A549 (cell line): ENCODE results near the gene GPSM1. TPM values are rescaled to one million over a fixed set of nuclear protein-coding genes. Genes with fewer than 3 reads are reported as not detected.

ENCODE experiments used
- ATAC-seq, 2 experiments: fragments of 200-7000 bp in 1 of 2; fragments of >200 bp in 1 of 2; cut with Nextera tagmentation in 1 of 2; cut with Tn5 transposase in 1 of 2; 3 replicates each; pipeline versions ENCODE4 v1.8.0 to v1.9.1; 2018 to 2020; ENCODE audit warnings: mild to moderate bottlenecking in 1 of 2, moderate library complexity in 1 of 2
- CTCF ChIA-PET: fragments of 300-600 bp; sonication (Branson Sonifier 250); formaldehyde crosslinking; extraction: SDS; loops from one replicate; lab custom pipeline; 2021; ENCODE audit warnings: antibody characterized with exemption, inconsistent platforms; lab: Yijun Ruan, JAX
- POLR2A ChIA-PET: fragments of 350-600 bp; formaldehyde crosslinking; extraction: SDS; loops from one replicate; lab custom pipeline; 2021; ENCODE audit warnings: antibody characterized with exemption, inconsistent platforms; lab: Yijun Ruan, JAX
- DNase-seq, 2 experiments: peaks; one replicate each; pipeline versions ENCODE4 v3.0.0 to v3.0.0-alpha.2; 2011 to 2016; ENCODE audit warnings: low read depth in 1 of 2, low spot score in 1 of 2
- FAIRE-seq: peaks from 2 replicates; lab custom pipeline; 2011; peaks lifted over from hg19 to GRCh38; lab: Jason Lieb, UNC
- H3K27ac ChIP-seq, 2 experiments: fragments of >200 bp; sonication (Bioruptor Twin); formaldehyde crosslinking; 3 replicates each; pipeline ENCODE4 v1.5.1; 2016 to 2017
- H3K4me1 ChIP-seq: fragments of >200 bp; sonication (Bioruptor Twin); formaldehyde crosslinking; 3 replicates; pipeline ENCODE4 v1.6.1; 2016
- H3K4me2 ChIP-seq: fragments of >200 bp; sonication (Bioruptor Twin); formaldehyde crosslinking; 3 replicates; pipeline ENCODE4 v1.6.1; 2016
- H3K4me3 ChIP-seq: fragments of >200 bp; sonication (Bioruptor Twin); formaldehyde crosslinking; 3 replicates; pipeline ENCODE4 v1.5.1; 2016
- H3K9me3 ChIP-seq: fragments of >200 bp; sonication (Bioruptor Twin); formaldehyde crosslinking; 3 replicates; pipeline ENCODE4 v1.6.1; 2016
- CHD4 ChIP-seq: fragments of 200-600 bp; sonication (generic); IDR thresholded peaks from 2 replicates; pipeline ENCODE4 v1.6.1; 2016; ENCODE audit warnings: antibody characterized with exemption, mild to moderate bottlenecking, borderline replicate concordance
- EP300 ChIP-seq, 2 experiments: fragments of >200 bp; sonication (Bioruptor Twin); formaldehyde crosslinking; IDR thresholded peaks; 2 replicates in 1 of 2; 3 replicates in 1 of 2; pipeline ENCODE4 v1.6.1; 2016 to 2017
- ESRRA ChIP-seq: fragments of 150-350 bp; IDR thresholded peaks from 2 replicates; pipeline ENCODE4 v1.6.1; 2014; ENCODE audit warnings: mild to moderate bottlenecking, low read length, borderline replicate concordance
- FOSB ChIP-seq: fragments of 250-450 bp; sonication (Bioruptor Pico); IDR thresholded peaks from 2 replicates; pipeline ENCODE4 v1.5.0; 2020; ENCODE audit warnings: mild to moderate bottlenecking, moderate library complexity
- FOSL2 ChIP-seq, 2 experiments: fragments of 450-650 bp in 1 of 2; fragments of >200 bp in 1 of 2; sonication (Bioruptor Twin) in 1 of 2; formaldehyde crosslinking; IDR thresholded peaks; 2 replicates each; pipeline versions ENCODE4 v1.5.0 to v1.6.1; 2016 to 2020; ENCODE audit warnings: mild to moderate bottlenecking in 1 of 2, moderate library complexity in 1 of 2
- FOXS1 ChIP-seq: fragments of 250-450 bp; sonication (Bioruptor Pico); IDR thresholded peaks from 2 replicates; pipeline ENCODE4 v1.5.0; 2020; ENCODE audit warnings: mild to moderate bottlenecking, moderate library complexity
- JUNB ChIP-seq: fragments of >200 bp; sonication (Bioruptor Twin); formaldehyde crosslinking; IDR thresholded peaks from 2 replicates; pipeline ENCODE4 v1.6.1; 2016
- MYC ChIP-seq: IDR thresholded peaks from 2 replicates; pipeline ENCODE4 v1.6.1; 2012; ENCODE audit warnings: mild to moderate bottlenecking, inconsistent platforms, low read length, improper control_type of control experiment, borderline replicate concordance
- NFE2L2 ChIP-seq: fragments of 150-350 bp; conservative IDR thresholded peaks from 2 replicates; pipeline ENCODE4 v1.6.1; 2014; ENCODE audit warnings: low read length
- POLR2A ChIP-seq: IDR thresholded peaks from 2 replicates; pipeline ENCODE4 v1.6.1; 2012; ENCODE audit warnings: mild to moderate bottlenecking, low read length
- RFX5 ChIP-seq: fragments of 450-650 bp; IDR thresholded peaks from 2 replicates; pipeline ENCODE4 v1.7.1; 2014; ENCODE audit warnings: antibody characterized with exemption, mild to moderate bottlenecking, moderate library complexity
- RNF2 ChIP-seq: fragments of 200-600 bp; sonication (generic); IDR thresholded peaks from 2 replicates; pipeline ENCODE4 v1.6.1; 2016; ENCODE audit warnings: low read depth, mild to moderate bottlenecking, antibody characterized with exemption, moderate library complexity, borderline replicate concordance
- TFCP2L1 ChIP-seq: fragments of 250-450 bp; sonication (Bioruptor Pico); IDR thresholded peaks from 2 replicates; pipeline ENCODE4 v1.5.0; 2021; ENCODE audit warnings: mild to moderate bottlenecking
- ZC3H11A ChIP-seq: fragments of 450-650 bp; IDR thresholded peaks from 2 replicates; pipeline ENCODE4 v1.6.1; 2014; ENCODE audit warnings: antibody characterized with exemption, mild to moderate bottlenecking
- ZNF302 ChIP-seq: fragments of 250-450 bp; sonication (Bioruptor Pico); IDR thresholded peaks from 2 replicates; pipeline ENCODE4 v1.9.0; 2021; ENCODE audit warnings: inconsistent platforms, mild to moderate bottlenecking, moderate library complexity
- ZSCAN20 ChIP-seq: fragments of 250-450 bp; sonication (Bioruptor Pico); IDR thresholded peaks from 2 replicates; pipeline ENCODE4 v1.8.0; 2022; ENCODE audit warnings: mild to moderate bottlenecking, moderate library complexity
- WGBS: methylation state at CpG from one replicate; pipeline ENCODE4 v1.1.6; 2017; ENCODE audit errors: missing lambda C conversion rate; 5-methylcytosine and 5-hydroxymethylcytosine counted together
- polyA plus RNA-seq, 4 experiments: library from polyadenylated mRNA; depleted of rRNA in 3 of 4; stranded (reverse); fragments of >200 nt; fragmentation: RNase III in 1 of 4; extraction: RNeasy Plus Mini Kit Qiagen cat#74134 plus additional on column Dnase treatment in 1 of 4; gene quantifications; 2 replicates in 3 of 4; 3 replicates in 1 of 4; pipeline ENCODE4 v1.2.3, GENCODE V29; 2011 to 2017
- TF ChIP-seq, protein P1 (sequence below): IDR thresholded peaks from 2 replicates; pipeline ENCODE4 v1.6.1; 2012
- TF ChIP-seq, protein P2 (sequence below): fragments of 450-650 bp; IDR thresholded peaks from 2 replicates; pipeline ENCODE4 v1.6.1; 2014; ENCODE audit warnings: antibody characterized with exemption
- TF ChIP-seq, protein P3 (sequence below): fragments of >200 bp; sonication (Bioruptor Twin); formaldehyde crosslinking; IDR thresholded peaks from 3 replicates; pipeline ENCODE4 v1.5.1; 2016
- TF ChIP-seq, protein P4 (sequence below): fragments of 200-600 bp; sonication (generic); IDR thresholded peaks from 2 replicates; pipeline ENCODE4 v1.6.1; 2016; ENCODE audit warnings: antibody characterized with exemption, mild to moderate bottlenecking, moderate library complexity
- TF ChIP-seq, protein P5 (sequence below): IDR thresholded peaks from 2 replicates; pipeline ENCODE4 v1.6.1; 2012

GPSM1 gene
- polyA plus RNA-seq, 2 of the 4 experiments (the other 2 are of a cell fraction) = 2.1 to 8.8 TPM

DNA sequence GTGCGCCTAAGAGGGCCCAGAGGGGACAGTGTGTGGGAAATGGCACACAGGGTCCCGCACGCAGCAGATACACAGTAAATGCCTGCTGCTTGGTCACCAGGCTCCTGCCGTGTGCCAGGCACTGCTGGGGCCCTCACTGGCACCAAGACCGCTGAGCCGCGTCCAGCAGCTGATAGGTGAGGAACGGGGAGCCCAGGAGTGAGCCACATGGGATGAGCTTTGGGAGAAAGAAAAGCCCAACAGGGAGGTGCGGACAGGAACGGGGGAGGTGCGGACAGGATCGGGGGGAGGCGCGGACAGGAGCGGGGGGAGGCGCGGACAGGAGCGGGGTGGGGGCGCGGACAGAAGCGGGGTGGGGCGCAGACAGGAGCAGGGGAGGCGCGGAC is 16.5 kb downstream of the GPSM1 start:
- Histone ChIP-seq H3K4me3 (no peak overlapping the region), H3K4me1 (peaks cover 8% of the 10 kb centered on the region; the same call in 2 of the 3 replicates), H3K9me3 (no peaks in the 10 kb centered on the region), H3K27ac (no peak overlapping the region), H3K4me2 (no peak overlapping the region)
- no peak for TF ChIP-seq ZC3H11A
- TF ChIP-seq FOXS1 (CRISPR knock-in tag) = no peak
- TF ChIP-seq ESRRA = no peak
- TF ChIP-seq POLR2A = no peak
- TF ChIP-seq, protein P1, sequence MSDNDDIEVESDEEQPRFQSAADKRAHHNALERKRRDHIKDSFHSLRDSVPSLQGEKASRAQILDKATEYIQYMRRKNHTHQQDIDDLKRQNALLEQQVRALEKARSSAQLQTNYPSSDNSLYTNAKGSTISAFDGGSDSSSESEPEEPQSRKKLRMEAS = no peak
- TF ChIP-seq EP300 (IDR thresholded peaks at IDR 0.05) = no peak
- TF ChIP-seq RFX5 = no peak
- TF ChIP-seq CHD4 = no peak
- no peak for TF ChIP-seq ZNF302 (CRISPR knock-in tag)
- no peak for TF ChIP-seq RNF2
- TF ChIP-seq, protein P2, sequence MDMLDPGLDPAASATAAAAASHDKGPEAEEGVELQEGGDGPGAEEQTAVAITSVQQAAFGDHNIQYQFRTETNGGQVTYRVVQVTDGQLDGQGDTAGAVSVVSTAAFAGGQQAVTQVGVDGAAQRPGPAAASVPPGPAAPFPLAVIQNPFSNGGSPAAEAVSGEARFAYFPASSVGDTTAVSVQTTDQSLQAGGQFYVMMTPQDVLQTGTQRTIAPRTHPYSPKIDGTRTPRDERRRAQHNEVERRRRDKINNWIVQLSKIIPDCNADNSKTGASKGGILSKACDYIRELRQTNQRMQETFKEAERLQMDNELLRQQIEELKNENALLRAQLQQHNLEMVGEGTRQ = no peak
- TF ChIP-seq, protein P3, sequence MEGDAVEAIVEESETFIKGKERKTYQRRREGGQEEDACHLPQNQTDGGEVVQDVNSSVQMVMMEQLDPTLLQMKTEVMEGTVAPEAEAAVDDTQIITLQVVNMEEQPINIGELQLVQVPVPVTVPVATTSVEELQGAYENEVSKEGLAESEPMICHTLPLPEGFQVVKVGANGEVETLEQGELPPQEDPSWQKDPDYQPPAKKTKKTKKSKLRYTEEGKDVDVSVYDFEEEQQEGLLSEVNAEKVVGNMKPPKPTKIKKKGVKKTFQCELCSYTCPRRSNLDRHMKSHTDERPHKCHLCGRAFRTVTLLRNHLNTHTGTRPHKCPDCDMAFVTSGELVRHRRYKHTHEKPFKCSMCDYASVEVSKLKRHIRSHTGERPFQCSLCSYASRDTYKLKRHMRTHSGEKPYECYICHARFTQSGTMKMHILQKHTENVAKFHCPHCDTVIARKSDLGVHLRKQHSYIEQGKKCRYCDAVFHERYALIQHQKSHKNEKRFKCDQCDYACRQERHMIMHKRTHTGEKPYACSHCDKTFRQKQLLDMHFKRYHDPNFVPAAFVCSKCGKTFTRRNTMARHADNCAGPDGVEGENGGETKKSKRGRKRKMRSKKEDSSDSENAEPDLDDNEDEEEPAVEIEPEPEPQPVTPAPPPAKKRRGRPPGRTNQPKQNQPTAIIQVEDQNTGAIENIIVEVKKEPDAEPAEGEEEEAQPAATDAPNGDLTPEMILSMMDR = no peak
- TF ChIP-seq FOSL2 (IDR thresholded peaks at IDR 0.05) = no peak
- no peak for TF ChIP-seq FOSL2 (CRISPR knock-in tag; IDR thresholded peaks at IDR 0.05)
- TF ChIP-seq FOSB = no peak
- ChIA-PET CTCF (interaction anchor here (0.6 to 3.6 kb wide), 6 partner anchors 9 to 57 kb away, joined by 3 to 17 read pairs (median 4); partner anchors contain the start of gene DNLZ), POLR2A (no interaction called here)
- FAIRE-seq (no peak), ATAC-seq (no peak), DNase-seq (no peak)
- 94% methylated on average over 10 of the region's 24 CpGs for WGBS

DNA sequence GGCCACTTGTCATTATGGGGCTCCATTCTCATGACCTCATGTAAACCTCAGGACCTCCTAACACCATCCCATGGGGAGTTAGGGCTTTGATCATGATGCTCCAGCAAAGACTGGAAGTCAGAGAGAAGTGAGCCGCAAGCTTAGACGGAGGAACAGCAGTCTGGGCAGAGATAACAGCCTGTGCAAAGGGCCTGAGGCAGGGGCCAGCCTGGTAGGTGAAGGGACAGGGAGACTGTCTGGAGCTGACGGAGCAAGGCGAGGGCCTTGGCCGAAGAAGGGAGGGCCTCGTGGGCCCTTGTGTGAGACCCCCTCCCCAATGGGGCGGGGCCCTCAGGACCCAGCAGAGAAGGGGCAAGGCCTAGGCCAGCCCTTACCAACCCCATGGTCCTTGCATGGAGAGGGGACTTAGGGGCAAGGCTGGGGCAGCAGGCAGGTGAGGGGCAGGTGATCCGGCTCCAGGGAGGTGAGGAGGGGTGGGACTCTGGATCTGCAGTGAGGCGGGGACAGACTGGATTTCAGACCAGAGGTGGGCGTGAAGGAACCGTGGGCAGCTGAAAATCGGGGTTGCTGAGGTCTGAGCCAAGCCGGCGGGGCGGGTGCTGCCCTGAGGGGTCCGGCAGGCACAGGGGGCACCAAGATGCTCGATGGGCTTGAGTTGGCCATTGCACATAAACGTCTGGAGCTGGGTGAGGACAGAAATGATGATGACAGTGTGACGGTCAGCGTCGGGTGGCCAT is 17.4 kb downstream of the GPSM1 start:
- Histone ChIP-seq H3K4me1 (peaks cover 8% of the 10 kb centered on the region; the same call in 2 of the 3 replicates), H3K4me3 (no peak overlapping the region), H3K4me2 (no peak overlapping the region), H3K9me3 (no peaks in the 10 kb centered on the region)
- 84% methylated on average over 21 of the region's 21 CpGs for WGBS
- FAIRE-seq = no peak
- ChIA-PET POLR2A (no interaction called here), CTCF (interaction anchor here (0.8 to 3.6 kb wide), 13 partner anchors 10 to 70 kb away, joined by 3 to 17 read pairs (median 5); partner anchors contain the start of gene DNLZ)
- no peak for ATAC-seq
- no peak for TF ChIP-seq NFE2L2
- TF ChIP-seq, protein P4, sequence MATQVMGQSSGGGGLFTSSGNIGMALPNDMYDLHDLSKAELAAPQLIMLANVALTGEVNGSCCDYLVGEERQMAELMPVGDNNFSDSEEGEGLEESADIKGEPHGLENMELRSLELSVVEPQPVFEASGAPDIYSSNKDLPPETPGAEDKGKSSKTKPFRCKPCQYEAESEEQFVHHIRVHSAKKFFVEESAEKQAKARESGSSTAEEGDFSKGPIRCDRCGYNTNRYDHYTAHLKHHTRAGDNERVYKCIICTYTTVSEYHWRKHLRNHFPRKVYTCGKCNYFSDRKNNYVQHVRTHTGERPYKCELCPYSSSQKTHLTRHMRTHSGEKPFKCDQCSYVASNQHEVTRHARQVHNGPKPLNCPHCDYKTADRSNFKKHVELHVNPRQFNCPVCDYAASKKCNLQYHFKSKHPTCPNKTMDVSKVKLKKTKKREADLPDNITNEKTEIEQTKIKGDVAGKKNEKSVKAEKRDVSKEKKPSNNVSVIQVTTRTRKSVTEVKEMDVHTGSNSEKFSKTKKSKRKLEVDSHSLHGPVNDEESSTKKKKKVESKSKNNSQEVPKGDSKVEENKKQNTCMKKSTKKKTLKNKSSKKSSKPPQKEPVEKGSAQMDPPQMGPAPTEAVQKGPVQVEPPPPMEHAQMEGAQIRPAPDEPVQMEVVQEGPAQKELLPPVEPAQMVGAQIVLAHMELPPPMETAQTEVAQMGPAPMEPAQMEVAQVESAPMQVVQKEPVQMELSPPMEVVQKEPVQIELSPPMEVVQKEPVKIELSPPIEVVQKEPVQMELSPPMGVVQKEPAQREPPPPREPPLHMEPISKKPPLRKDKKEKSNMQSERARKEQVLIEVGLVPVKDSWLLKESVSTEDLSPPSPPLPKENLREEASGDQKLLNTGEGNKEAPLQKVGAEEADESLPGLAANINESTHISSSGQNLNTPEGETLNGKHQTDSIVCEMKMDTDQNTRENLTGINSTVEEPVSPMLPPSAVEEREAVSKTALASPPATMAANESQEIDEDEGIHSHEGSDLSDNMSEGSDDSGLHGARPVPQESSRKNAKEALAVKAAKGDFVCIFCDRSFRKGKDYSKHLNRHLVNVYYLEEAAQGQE = no peak
- TF ChIP-seq TFCP2L1 = no peak
- TF ChIP-seq ZSCAN20 (CRISPR knock-in tag) = no peak
- TF ChIP-seq, protein P2 = no peak
- TF ChIP-seq MYC = no peak
- TF ChIP-seq, protein P5, sequence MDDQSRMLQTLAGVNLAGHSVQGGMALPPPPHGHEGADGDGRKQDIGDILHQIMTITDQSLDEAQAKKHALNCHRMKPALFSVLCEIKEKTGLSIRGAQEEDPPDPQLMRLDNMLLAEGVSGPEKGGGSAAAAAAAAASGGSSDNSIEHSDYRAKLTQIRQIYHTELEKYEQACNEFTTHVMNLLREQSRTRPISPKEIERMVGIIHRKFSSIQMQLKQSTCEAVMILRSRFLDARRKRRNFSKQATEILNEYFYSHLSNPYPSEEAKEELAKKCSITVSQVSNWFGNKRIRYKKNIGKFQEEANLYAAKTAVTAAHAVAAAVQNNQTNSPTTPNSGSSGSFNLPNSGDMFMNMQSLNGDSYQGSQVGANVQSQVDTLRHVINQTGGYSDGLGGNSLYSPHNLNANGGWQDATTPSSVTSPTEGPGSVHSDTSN = no peak
- no peak for TF ChIP-seq JUNB
- TF ChIP-seq, all 56 proteins: peak for 0
- DNase-seq = no peak
- H3K27ac ChIP-seq = no peak overlapping the region
